Measurements from ENCODE around the gene GCK.
"Not testable (repeated sequence)": the region's sequence is repeated elsewhere in the genome, so short reads cannot be mapped to it uniquely, and the experiment has no call there.

The GCK gene

DNA sequence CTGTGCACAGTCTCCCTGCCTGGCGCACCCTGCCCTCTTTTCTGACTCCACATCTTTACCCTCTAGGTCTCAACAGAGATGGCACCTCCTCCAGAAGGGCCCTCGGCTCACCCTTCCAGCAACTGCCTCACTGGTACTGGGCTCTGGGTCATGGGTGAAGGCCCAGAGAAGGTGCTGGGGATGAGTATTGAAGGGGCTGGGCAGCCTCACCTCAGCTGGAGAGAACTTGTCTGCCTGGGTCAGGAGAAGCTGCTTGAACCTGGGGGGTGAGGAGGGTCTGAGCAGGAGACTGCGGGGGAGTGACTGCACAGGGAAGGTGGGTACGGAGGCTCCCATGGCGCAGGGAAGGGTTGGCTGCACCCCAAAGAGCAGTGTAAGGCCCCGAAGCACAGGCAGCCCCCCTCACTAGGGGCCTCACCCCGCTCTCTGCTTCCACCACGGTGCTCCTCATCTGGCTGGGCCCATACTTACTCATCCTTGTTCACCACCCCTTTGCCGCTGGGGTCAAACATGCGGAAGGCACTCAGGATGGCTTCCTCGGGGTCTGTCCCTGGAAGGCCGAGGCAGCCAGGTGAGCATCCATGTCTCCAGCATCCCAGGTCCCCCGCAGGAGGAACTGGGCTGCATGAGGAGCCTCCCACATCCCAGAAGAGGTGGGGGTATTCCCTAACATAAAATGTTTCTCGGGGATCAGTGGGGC lies 49.8 kb downstream of the GCK start:
- no peak for DNase-seq

DNA sequence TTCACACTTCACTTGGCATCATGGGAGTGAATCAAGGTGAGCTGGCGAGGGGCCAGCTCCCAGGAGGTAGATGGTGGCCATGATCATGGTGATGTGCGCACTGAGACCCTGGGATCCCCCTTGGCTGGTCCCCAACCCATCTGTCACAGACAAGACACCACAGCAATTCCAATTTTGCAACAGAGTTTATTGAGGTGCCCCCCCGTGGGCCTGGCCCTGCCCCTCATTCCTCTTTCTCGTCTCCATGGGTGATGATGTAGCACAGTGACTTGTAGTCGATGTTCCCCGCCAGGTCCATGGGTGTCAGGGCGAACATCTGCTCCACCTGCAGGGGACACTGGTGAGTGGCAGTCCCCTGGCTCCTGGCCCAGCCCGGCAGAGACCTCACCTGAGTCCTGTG lies 50.5 kb downstream of the GCK start:
- DNase-seq, result no peak

DNA sequence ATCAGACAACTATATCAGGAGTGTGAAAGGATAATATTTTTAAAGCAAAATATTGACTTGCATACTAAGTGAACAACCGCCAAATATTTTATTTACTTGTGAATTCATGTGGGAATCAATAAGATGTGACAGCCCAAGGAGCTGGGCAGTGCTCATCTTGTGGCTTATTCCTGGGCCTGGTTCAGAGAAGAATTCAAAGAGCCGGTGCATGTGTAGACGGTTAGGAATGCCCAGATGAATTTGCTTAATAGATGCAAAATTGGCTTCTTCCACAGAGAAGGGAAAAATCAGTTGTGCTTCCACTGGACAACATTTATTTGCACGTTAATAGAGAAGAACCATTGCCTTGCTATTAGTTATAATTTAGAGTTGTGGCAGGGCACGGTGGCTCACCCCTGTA lies 52.5 kb downstream of the GCK start:
- no peak for DNase-seq

DNA sequence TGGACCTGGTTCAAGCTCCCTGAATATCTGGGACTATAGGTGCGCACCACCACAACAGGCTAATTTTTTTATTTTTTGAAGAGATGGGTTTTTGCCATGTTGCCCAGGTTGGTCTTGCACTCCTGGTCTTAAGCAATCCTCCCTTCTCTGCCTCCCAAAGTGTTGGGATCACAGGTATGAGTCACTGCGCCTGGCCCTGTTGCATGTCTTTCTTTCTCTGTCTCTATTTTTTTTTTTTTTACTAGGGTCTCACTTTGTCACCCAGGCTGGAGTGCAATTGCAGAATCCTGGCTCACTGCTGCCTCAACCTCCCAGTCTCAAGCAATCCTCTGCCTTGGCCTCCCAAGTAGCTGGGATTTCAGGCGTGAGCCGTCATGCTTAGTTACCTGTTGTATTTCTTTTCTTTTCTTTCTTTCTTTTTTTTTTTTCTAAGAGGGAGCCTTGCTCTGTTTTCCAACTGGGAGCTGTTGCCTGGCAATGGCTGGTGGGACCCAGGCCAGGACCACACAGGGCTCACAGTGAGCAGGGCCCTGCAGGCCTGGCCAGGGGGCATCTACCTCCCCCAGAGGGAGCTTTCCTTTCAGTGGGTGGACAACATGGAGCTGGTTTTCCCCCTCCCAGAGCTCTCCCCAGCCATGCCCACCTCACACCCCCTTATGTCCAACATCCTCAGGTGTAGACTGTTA lies 54.2 kb downstream of the GCK start:
- no peak for DNase-seq

DNA sequence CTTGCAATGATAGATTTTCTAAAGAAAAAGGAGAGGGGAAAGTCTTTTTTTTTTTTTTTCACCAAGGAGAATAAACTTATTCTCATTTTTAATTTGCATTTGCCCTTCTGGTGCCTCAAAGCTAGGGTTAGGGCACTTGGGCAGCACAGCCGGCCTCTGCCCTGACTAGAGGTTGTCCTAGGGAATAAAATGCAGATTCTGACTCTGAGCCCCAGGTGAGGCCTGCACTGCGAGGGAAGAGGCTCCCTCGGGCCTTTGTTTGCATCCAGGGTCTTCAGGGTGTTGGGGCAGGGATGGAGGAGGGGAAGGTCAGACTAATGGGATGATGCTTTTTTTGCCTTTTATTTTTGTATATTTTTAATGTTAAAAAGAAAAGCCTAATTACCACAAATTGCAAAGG lies 55.9 kb downstream of the GCK start:
- DNase-seq, result no peak

DNA sequence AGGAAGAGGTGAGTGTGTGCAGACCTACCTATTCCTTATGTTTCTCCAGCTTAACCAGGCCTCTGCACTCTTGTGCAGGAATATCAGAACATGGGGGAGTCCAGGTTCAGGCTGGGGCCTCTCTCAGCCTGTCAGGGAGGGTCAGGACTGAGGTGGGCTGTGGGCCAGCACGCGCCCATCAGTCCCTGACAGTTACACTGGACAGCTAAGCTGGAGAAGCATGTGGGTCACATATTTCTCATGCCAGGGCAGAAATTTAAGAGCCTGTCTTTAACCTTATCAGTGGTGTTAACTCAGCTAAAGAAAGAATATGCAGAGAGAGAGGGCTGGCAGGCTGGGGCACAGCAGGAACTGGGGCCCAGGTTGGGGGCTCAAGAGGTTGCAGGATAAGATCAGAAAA lies 57.2 kb downstream of the GCK start:
- no peak for DNase-seq

DNA sequence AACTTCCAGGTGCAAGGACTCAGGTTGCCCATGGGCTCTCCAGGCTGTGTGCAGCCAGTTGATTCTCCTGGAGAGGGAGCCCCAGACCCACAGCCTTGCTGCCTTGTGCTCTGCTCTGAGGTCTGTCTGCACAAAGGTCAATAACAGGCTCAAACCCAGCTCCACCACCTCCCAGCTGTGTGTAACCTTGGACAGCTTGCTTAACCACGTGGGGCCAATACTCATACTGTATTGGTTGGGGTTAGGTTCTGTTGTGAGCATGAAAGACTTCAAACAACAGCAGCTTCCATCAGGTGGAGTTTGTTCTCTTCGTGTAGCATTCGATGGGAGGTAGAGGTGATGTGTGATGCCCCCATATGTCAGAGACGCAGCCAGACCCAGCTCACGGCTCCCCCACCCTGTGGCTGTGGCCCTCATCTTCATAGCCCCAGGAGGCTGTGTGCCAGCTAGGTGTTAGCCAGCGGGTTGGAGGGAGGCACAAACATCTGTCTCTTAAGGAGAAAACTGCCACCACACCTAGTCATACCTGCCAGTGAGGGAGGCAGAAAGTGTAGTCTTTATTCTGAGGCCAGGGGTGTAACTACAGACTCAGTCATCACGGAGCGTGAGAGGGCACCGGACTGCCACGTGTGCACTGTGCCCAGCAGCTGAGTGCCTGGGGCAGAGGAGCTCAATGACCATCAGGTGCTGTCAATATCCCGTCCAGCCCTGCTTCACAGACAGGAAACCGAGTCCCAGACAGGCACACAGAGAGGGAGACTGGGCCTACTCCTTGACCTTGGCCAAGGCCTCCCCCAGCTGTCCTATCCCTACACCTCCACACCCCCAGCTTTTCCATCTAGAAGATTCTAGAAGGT lies 57.8 kb downstream of the GCK start:
- DNase-seq, result peak; percentile 51 to 79

DNA sequence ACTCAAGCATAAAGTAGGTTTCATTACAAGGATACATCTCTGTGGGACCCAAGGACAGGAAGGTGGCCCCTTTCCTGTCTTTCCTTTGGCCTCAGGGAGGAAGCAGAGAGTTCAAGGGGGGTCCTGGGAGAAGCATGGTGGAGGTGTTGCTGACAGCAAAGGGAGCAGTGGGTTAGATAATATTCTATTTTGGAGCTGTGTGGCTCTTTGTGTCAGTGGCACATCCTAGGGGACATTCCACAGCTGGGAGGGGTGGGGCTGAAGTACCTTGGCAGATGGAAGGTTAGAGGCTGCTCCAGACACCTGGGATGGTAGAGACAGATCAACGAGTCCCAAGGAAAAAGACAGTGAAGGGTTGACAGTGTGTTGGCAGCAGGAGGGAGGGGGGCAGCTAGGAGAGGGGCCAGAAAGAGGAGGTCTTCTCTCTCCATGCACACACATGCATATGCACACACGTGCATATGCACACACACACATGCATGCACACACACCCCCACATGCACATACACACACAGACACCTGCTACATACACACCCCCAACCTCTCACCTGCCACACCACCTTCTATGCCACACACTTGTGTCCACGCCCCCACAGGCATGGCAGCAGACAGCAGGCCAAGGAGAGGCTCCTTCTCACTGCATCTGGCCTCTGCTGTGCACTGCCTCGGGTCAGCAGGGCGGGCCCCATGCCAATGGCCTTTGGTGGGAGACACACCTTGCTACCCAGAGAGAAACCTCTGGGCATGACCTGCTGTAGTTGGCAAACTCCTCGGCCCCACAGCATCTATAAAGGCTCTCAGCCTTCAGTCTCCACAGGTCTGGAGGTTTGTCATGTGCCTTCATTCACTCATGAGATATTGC lies 60.3 kb downstream of the GCK start:
- DNase-seq, result no peak

DNA sequence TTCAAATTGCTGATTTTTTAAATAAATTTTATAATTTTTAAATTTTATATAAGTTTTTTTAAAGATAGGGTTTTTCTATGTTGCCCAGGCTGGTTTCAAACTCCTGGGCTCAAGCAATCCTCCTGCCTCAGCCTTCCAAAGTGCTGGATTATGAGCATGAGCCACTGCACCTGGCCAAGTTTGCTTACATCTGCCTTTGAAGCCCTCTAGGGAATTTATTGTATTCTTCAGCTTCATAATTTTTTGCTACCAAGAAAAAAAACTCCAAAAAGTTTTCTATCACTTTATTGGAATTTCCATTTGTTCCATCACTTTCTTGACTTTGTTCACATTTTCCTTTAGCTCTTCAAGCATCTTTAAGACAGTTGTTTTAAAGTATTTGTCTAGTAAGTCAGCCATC lies 62.1 kb downstream of the GCK start:
- DNase-seq, result no peak

DNA sequence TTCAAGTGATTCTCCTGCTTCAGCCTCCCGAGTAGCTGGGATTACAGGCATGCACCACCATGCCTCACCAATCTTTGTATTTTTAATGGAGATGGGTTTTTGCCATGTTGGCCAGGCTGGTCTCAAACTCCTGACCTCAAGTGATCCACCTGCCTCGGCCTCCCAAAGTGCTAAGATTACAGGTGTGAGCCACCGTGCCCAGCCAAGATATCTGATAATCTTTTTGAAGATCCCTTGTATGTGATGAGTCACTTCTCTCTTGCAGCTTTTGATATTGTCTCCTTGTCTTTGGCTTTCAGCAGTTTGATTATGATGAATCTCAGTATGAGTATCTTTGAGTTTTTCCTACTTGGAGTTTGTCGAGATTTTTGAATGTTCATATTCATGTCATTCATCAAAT lies 62.7 kb downstream of the GCK start:
- DNase-seq, result not testable (repeated sequence)

DNA sequence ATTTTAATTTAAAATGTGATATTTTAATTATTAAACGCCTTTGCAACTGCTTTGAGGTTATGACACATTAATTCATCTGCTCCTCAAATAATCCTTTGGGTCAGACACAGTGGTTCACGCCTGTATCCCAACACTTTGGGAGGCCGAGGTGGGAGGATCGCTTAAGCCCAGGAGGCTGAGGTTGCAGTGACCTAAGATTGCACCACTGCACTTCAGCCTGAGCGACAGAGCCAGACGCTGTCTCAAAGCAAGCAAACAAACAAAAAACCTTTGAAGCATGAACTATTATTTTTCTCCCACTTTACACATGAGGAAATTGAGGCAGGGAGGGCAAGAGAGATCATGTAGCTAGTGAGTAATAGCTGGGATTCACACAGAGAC lies 64.4 kb downstream of the GCK start:
- no peak for DNase-seq

DNA sequence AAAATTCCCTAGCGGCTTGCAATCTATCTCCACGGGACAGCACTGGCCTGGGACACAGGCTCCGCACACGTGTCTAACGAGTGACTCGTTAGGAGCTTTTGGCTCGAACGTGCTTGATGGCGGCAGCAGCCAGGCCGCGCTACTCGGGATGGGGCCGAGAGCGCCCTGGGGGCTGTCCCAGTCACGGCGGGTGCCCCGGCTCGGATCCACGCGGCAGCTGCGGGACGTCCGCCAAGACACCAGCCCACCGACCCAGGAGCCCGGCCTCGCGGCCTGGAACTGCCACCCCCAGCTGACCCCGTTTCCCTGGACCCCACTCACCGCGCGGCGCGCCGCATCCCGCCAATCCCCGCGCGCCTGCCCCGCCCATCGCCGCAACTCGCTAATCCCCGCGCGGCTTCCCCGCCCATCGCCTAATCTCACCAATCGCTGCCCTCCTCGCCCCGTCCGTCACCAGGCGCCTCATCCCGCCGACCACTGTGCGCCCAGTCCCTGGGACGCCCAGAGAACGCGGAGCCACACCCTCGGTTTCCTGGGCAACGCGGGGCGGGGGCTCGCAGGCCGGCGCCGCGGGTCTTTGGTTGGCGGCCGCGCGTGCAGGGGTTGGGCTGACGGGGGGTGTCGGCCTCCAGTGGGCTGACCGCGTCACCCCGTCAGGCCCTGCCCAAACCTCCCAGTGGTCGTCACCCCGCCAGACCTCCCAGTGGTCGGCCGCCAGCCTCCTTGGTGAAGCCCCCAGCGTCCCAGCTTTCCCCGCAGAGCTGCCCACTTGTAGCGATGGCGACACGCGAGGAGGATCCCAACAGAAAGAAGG lies 65.8 kb downstream of the GCK start, which contains the start of gene POLD2:
TSS of gene POLD2 (minus strand) at position 359 of the 814 bp plus-strand sequence. CDS start 1,495 bp downstream, outside the sequence.
- peak; percentile 93 to 95 for DNase-seq

DNA sequence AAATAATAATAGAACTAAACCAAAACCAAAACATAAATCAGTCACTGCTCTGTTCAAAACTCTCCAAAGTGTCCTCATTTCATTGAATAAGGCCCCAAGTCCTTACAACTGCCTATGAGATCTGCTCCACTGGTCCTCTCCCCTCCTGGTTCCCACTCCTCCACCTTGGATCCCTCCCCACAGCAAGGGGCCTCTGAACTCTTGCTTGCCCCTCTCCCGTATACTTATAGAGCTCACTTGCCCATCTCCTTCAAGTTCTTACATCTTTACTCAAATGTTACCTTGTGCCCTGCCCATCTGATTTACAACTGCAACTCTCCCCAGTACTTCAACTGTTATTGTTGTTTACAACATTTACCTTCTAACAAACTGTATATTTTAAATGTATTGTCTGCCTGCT lies 66.7 kb downstream of the GCK start:
- no peak for DNase-seq

DNA sequence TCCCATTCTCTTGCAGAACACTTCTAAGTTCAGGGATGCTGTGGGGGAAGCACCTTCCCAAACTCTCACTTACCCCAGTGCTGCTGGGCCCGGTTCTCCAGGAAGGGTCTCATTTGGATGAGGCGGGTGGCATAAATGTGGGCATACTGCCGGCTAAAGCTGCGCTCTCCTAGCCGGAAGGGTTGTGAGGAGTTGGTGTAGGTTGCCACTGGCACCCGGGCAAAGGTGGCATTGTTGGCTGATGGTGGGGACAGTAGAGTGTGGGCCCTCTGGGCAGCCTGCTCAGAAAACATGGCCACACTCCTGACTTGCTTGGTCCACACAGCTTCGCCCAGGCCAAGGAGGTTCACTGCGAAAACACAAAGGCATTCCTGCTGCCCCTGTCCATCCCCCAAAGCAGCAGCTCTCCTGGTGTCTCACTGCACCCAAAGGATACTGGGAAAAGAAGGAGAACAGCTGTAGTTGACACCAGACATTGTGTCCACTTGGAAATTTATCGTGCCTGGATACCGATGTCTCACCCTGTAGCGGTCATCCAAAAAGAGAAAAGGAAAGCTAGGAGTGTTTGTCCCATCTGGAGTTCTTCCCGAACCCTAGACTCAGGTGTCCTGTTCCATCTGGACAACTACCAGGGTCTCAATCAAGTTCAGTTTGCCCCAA lies 67.3 kb downstream of the GCK start:
- DNase-seq, result no peak

DNA sequence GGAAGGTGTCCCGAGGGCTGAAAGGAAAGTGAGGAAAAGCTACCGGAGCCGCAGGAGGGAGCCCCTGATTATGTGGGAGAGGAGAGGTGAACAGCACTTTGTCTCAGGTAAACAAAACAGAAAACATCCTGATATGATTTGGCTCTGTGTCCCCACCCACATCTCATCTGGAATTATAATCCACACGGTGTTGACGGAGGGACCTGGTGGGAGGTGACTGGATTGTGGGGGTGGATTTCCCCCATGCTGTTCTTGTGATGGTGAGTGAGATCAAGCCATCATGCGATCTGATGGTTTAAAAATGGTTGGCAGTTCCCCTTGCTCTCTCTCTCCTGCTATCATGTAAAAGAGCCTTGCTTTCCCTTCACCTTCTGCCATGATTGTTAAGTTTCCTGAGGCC lies 68.8 kb downstream of the GCK start:
- no peak for DNase-seq

DNA sequence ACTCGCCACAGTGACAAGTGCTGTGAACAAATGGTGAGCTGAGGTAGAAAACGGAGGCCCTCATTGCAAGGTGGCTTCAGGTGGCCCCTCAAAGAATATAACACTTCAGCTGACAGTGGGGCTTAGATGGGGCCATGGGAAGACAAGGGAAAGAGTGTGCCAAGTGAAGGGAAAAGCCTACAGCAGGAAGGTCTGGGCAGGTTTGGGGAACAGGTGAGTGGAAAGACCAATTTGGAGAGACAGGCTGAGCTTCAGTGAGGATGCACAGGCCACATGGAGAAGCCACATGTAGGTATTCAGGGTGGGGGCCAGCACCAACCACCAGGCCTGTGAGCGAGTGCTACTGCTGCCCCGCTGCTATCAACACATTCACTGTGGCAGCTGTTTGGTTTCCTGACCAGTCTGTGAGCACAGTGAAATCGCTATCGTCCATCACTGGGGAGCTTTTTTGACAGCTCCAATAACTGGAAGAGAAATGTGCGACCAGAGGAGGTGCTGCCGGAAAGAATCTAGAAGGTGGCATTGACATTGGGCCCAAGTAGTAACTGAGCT lies 69.3 kb downstream of the GCK start:
- DNase-seq, result no peak

DNA sequence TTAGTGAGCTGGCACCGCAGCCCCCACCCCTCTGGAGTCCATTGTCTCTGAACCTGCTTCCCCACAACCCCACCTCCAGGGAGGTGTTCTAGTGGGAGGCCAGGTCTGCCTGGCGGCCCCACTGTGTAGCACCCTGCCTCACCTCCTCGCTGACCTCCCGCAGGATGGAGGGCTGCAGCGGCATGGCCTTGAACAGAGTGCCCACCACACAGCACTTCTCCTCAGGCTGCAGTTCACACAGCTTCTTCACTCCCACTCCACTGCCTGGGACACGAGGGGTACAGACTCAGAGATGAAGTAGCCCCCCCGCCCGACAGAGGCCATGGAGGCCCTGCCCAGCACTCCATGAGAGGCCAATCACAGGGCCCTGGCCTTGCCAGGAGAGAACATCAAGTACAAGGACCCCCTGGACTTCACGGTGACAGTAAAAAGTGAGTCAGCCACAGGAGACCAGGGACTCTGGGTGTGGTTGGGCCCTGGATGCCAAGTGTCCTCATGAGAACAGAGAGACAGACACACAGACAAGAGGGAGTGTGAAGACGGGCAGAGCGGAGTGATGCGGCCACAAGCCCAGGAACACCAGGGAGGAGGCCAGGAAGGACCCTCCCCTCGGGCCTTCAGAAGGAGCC lies 71.3 kb downstream of the GCK start:
- no peak for DNase-seq

DNA sequence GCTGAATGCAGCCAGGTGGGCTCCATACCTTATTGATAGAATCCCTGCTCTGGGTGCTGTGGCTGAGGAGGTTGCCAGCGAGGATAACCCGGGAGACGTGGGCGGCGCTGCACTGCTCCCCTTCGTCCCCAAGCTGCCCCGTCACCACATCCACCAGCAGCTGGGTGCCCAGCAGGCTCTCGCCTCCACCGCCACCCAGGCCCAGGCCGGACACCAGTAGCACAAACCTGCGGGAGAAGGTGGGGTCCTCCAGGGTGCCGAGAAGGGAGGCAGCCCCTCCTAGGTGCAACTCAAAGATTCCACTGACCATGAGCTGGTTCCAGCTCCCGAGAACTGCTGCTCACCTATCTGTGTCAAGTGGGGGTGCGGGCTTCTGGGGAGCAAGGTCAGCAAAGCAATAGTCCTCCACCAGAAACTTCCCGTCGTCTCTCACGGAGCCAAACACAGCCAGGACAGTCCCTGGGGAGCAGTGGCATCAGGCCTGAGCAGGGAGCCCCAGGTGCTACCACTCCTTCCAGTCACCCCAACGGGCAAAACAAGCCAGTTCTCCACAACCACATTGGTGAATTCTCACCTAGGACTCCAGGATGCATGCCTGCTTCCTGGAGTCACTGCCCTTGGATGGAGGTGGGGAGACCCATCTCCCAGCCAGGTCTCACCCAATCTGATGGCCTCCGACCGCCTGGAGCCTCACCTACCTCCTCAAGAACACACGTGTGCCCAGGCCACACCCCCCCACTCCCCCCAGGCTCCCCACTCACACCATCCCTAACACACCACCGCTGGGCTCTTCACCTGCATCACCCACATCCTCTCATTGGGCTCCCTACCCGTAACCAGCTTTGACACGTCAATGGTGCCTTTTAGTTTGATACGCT lies 72.2 kb downstream of the GCK start:
- no peak for DNase-seq

DNA sequence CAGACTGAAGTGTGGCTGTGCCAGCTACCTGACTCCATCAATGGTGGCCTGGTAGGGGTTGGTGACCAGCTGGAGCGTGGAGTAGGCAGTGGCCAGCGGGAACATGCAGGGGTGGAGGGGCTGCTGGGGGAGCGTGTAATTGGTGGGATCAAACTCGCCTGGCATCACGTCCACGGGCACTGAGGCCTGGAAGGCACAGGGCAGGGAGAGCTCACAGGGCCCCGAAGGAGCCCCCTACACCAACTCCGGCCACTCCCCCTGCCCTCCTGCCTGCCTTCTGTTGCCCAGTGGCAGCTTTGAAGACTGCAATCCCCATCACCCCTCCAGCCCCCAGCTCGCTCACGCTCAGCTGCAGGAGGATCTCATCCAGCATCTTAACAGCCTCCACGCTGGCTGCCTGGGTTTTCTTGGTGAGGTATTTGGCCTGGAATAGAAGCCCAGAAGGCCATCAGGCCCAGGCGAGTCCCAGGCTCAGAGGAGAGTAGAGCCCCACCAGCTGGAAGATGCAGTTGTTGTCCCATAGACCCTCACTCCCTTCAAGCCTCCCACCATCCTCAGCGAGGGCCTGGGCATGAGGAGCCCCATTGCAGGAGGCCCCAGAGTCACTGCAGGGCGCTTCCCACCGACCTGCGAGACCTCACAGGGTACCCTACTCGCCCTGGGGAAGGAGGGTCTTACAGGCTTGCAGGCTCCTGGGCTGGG lies 73.0 kb downstream of the GCK start:
- DNase-seq, result no peak

All from NCI-H524 (cell line).